ENCODE data around the gene LCMT1.

DNA sequence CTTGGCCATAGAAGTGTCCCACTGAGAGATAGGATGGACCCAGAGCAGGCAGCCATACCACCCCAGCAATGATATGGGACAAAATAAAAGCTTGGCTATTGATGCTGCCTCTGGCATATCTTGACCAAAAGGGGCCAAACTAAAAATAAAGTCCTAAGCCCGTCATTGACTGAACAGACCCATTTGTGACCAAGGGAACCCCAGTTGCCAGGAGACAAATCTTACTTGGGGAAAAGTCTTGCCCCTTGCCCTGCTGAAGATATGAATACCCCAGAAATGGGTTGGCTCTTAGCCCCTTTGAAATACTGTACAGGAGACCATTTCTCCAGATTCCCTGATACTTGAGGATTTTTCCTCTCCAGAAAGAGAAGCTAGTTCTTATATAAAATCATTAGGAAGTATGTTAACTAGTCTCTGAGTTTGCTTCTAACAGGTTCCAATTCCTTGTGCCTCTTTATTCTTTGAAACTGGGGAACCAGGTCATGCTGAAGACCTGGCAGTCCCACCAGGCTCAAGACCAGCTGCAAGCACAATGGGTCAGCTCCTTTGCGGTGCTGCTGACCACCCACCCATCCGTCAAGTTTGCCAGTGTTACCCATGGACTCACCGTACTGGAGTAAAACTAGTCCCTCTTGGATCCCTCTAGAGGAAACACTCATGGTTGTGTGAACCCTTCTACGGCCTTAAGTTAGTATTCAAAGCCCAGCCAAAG, 31.0 kb upstream of the LCMT1 start:
- TF ChIP-seq, protein P1, sequence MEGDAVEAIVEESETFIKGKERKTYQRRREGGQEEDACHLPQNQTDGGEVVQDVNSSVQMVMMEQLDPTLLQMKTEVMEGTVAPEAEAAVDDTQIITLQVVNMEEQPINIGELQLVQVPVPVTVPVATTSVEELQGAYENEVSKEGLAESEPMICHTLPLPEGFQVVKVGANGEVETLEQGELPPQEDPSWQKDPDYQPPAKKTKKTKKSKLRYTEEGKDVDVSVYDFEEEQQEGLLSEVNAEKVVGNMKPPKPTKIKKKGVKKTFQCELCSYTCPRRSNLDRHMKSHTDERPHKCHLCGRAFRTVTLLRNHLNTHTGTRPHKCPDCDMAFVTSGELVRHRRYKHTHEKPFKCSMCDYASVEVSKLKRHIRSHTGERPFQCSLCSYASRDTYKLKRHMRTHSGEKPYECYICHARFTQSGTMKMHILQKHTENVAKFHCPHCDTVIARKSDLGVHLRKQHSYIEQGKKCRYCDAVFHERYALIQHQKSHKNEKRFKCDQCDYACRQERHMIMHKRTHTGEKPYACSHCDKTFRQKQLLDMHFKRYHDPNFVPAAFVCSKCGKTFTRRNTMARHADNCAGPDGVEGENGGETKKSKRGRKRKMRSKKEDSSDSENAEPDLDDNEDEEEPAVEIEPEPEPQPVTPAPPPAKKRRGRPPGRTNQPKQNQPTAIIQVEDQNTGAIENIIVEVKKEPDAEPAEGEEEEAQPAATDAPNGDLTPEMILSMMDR (conservative IDR thresholded peaks at IDR 0.05): no peak
- no peak for TF ChIP-seq EZH2 (IDR thresholded peaks at IDR 0.05; ENCODE audit: low read depth)

All from PC-9 (cell line).